ENCODE measurements around the gene CFD. TPM values are rescaled to one million over a fixed set of nuclear protein-coding genes. Genes with fewer than 3 reads are reported as not detected.

CFD gene
- 3.5 and 6.6 TPM in 2 replicates for total RNA-seq

GRCh38 chr19:858868-859843 lies at the start of gene CFD:
Gene CFD, plus strand, starts transcription at chr19:859664. Its CDS starts 26 bp downstream, at chr19:859690.

GRCh38 chr19:821825-822503 lies 37.5 kb upstream of the CFD start, which contains the start of gene PLPPR3:
Gene PLPPR3, minus strand, starts transcription at chr19:821955. Its CDS starts 396 bp downstream, at chr19:821559.

GRCh38 chr19:827710-828321 lies 31.6 kb upstream of the CFD start, which contains the start of gene AZU1:
Gene AZU1, plus strand, starts transcription at chr19:827837. Its CDS starts 10 bp downstream, at chr19:827847.

GRCh38 chr19:840519-841206 lies 18.8 kb upstream of the CFD start, which contains the start of gene PRTN3:
Gene PRTN3, plus strand, starts transcription at chr19:840999. Its CDS starts 10 bp downstream, at chr19:841009.

GRCh38 chr19:852136-853013 lies 7.1 kb upstream of the CFD start, which contains the start of gene ELANE:
Gene ELANE, plus strand, starts transcription at chr19:852303. Its CDS starts 26 bp downstream, at chr19:852329.

GRCh38 chr19:892894-893689 lies 33.6 kb downstream of the CFD start, which contains the start of the genes MED16 and RNU6-9:
Gene MED16, minus strand, starts transcription at chr19:893187. Its CDS starts 2,056 bp downstream, at chr19:891131.
Gene RNU6-9, plus strand, starts transcription at chr19:893484.

Other genes with a start within 250 kb of the CFD start
- 35.1 and 38.7 TPM in 2 replicates for gene POLRMT, start 226.1 kb upstream of the CFD start, total RNA-seq
- gene FGF22, start 219.8 kb upstream of the CFD start, total RNA-seq: not detected in 2 replicates
- gene RNF126, start 196.4 kb upstream of the CFD start, total RNA-seq: 139 and 142 TPM in 2 replicates
- 207 and 297 TPM in 2 replicates for gene FSTL3, start 183.3 kb upstream of the CFD start, total RNA-seq
- gene PRSS57, start 164.2 kb upstream of the CFD start, total RNA-seq: not detected in 2 replicates
- gene PALM, start 150.7 kb upstream of the CFD start, total RNA-seq: 6.7 TPM in 2 replicates
- gene MISP, start 108.6 kb upstream of the CFD start, total RNA-seq: 73.5 and 106 TPM in 2 replicates
- gene PTBP1, start 62.2 kb upstream of the CFD start, total RNA-seq: 154 and 246 TPM in 2 replicates
- 0.56 TPM in 2 replicates for gene PLPPR3, start 37.7 kb upstream of the CFD start, total RNA-seq
- not detected in 2 replicates for gene AZU1, start 31.8 kb upstream of the CFD start, total RNA-seq
- gene PRTN3, start 18.7 kb upstream of the CFD start, total RNA-seq: 0.49 TPM in 1 of 2 replicates, not detected in the other
- gene ELANE, start 7.4 kb upstream of the CFD start, total RNA-seq: not detected in 2 replicates
- gene MED16, start 33.5 kb downstream of the CFD start, total RNA-seq: 47.1 and 48.6 TPM in 2 replicates
- not detected in 2 replicates for gene RNU6-9, start 33.8 kb downstream of the CFD start, total RNA-seq
- 57.1 and 58.6 TPM in 2 replicates for gene R3HDM4, start 53.6 kb downstream of the CFD start, total RNA-seq
- 0.14 TPM in 1 of 2 replicates, not detected in the other for gene KISS1R, start 57.7 kb downstream of the CFD start, total RNA-seq
- 5.3 and 13.5 TPM in 2 replicates for gene ARID3A, start 66.4 kb downstream of the CFD start, total RNA-seq
- gene WDR18, start 124.7 kb downstream of the CFD start, total RNA-seq: 70.8 and 71.6 TPM in 2 replicates
- 4.4 and 6.3 TPM in 2 replicates for gene GRIN3B, start 140.8 kb downstream of the CFD start, total RNA-seq
- gene TMEM259, start 161.5 kb downstream of the CFD start, total RNA-seq: 150 and 164 TPM in 2 replicates
- gene RNU6-2, start 161.9 kb downstream of the CFD start, total RNA-seq: not detected in 2 replicates
- 247 and 249 TPM in 2 replicates for gene CNN2, start 166.9 kb downstream of the CFD start, total RNA-seq
- gene ABCA7, start 180.4 kb downstream of the CFD start, total RNA-seq: 14.7 and 21.7 TPM in 2 replicates
- 9.0 and 12.5 TPM in 2 replicates for gene ARHGAP45, start 207.5 kb downstream of the CFD start, total RNA-seq
- 241 and 251 TPM in 2 replicates for gene POLR2E, start 235.7 kb downstream of the CFD start, total RNA-seq
- gene GPX4, start 244.3 kb downstream of the CFD start, total RNA-seq: 330 and 347 TPM in 2 replicates

Data from airway epithelial cell (primary cell).